Hepatic stellate cell (primary cell): ENCODE data around the gene PARP11.

Experiments used
- DNase-seq: peaks from one replicate; pipeline ENCODE4 v3.0.0; 2011; ENCODE audit warnings: low spot score

Gene PARP11

GRCh38 chr12:3770891-3771290, 102.3 kb downstream of the PARP11 start:
- DNase-seq, result peak; percentile 58

- DNase-seq, result no peak
Measured at GRCh38 chr12:3768911-3769447, 104.2 kb downstream of the PARP11 start.

- DNase-seq, result peak; percentile 21
Measured at GRCh38 chr12:3761116-3761735, 112.0 kb downstream of the PARP11 start.

- DNase-seq, result no peak
Measured at GRCh38 chr12:3759878-3760277, 113.3 kb downstream of the PARP11 start.
